ENCODE results near the gene TFCP2L1. TPM values are rescaled to one million over a fixed set of nuclear protein-coding genes. Genes with fewer than 3 reads are reported as not detected.
"Not testable (repeated sequence)": the region's sequence is repeated elsewhere in the genome, so short reads cannot be mapped to it uniquely, and the experiment has no call there.

TFCP2L1 gene
- total and polyA plus RNA-seq, 8 donors: 2.0 to 7.7 (median 4.5) TPM

DNA sequence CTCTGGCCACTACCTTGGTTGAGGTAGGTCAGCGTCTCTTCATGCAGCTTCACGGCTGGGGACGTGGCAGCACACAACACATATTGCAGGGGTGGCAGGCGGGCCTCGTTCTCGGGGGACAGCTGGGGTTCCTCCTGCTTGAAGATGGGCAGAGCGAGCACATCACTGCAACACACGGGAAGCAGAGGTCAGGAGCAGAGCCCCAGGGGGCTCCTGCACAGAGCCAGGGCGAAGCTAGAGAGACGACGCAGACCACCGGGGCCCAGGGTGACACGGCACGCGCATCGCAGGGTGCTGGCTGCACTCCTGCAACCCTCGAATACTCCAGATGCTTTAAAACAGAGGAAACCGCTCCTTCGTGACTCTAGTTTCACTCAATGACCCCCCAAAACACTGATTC is 3.9 kb downstream of the TFCP2L1 start:
- Histone ChIP-seq H3K27me3 (no peaks in the 10 kb centered on the region), H3K4me3 (no peak overlapping the region), H3K9me3 (no peaks in the 10 kb centered on the region), H3K27ac (no peak overlapping the region), H3K4me1 (peaks cover 0 to 13% (median 11%) of the 10 kb centered on the region in 3 donors), H3K36me3 (no peaks in the 10 kb centered on the region)
- TF ChIP-seq, protein P1, sequence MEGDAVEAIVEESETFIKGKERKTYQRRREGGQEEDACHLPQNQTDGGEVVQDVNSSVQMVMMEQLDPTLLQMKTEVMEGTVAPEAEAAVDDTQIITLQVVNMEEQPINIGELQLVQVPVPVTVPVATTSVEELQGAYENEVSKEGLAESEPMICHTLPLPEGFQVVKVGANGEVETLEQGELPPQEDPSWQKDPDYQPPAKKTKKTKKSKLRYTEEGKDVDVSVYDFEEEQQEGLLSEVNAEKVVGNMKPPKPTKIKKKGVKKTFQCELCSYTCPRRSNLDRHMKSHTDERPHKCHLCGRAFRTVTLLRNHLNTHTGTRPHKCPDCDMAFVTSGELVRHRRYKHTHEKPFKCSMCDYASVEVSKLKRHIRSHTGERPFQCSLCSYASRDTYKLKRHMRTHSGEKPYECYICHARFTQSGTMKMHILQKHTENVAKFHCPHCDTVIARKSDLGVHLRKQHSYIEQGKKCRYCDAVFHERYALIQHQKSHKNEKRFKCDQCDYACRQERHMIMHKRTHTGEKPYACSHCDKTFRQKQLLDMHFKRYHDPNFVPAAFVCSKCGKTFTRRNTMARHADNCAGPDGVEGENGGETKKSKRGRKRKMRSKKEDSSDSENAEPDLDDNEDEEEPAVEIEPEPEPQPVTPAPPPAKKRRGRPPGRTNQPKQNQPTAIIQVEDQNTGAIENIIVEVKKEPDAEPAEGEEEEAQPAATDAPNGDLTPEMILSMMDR (IDR thresholded peaks at IDR 0.05): no peak
- FAIRE-seq: no peak
- DNase-seq: peak in 1 of 6 donors; percentile 46
- no peak for ATAC-seq
- WGBS, 2 donors: 92 to 93% methylated on average over 19 of the region's 19 CpGs
- intact Hi-C loops (cut with DNase I): no loop called here

DNA sequence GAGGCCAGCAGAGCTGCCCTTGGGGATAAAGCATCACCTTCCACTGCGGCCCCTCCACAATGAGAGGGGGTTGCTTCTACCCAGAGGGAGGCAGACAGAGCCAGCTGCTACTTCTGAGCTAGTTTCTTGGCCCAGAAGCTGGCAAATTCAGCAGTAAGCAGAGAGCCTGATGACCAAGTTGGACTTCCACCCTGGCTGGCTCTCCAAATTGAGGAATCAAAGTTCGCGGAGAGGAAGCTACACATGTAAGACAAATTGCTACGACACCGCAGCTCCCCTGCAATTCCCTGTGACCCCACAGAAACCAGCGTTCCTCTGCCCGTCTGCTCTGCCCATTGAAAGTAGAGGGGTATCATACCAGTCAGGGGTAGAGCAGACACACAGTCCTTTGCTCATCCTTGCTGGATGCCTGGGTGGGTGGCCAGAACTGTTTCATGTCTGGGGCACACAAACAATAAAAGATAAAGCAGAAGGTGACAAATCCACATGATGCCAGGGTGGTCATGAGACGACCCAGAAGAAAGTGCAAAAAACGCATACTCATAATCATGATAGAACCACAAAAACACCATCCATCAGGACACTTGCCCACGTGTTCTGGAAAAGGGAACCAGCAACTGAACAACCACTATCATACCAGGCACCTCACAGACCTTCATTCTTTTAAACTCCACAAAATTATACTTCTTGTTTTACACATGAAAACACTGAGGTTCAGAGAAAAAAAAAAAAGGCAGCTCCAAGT is 5.4 kb downstream of the TFCP2L1 start:
- 85 to 94% methylated on average over 10 of the region's 10 CpGs for WGBS, 2 donors
- FAIRE-seq (no peak), ATAC-seq (no peak)

DNA sequence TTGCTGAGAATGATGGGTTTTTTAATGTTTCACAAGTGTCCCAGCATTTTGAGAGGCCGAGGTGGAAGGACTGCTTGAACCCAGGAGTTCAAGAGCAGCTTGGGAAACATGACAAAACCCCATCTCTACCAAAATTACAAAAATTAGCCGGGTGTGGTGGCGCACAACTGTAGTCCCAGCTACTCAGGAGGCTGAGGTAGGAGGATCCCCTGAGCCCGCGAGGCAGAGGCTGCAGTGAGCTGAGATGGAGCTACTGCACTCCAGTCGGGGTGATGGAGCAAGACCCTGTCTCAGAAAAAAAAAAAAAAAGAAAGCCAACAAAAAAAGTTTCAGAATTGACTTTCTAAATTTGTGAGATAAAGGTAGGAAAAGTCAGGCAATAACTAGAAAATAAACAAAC is 8.7 kb downstream of the TFCP2L1 start:
- H3K27ac ChIP-seq: no peak overlapping the region
- no peak for FAIRE-seq
- intact Hi-C loops (cut with DNase I): no loop called here
- peak in 1 of 6 donors; percentile 15 for DNase-seq
- no peak for ATAC-seq
- TF ChIP-seq, protein P1 (IDR thresholded peaks at IDR 0.05): no peak
- no peaks in the 10 kb centered on the region for H3K36me3 ChIP-seq
- H3K4me1 ChIP-seq: peaks cover 0 to 7% (median 0%) of the 10 kb centered on the region in 3 donors
- no peak overlapping the region for H3K4me3 ChIP-seq
- H3K9me3 ChIP-seq: no peaks in the 10 kb centered on the region
- 95 to 99% methylated on average over 6 of the region's 6 CpGs for WGBS, 2 donors
- H3K27me3 ChIP-seq: no peaks in the 10 kb centered on the region

More for the DNA sequence above, 5.4 kb downstream of the TFCP2L1 start:
- intact Hi-C loops (cut with DNase I): no loop called here
- peaks cover 0 to 13% (median 11%) of the 10 kb centered on the region in 3 donors for H3K4me1 ChIP-seq
- no peaks in the 10 kb centered on the region for H3K9me3 ChIP-seq
- no peaks in the 10 kb centered on the region for H3K36me3 ChIP-seq
- TF ChIP-seq, protein P1 (IDR thresholded peaks at IDR 0.05): no peak
- peak in 1 of 6 donors; percentile 12 for DNase-seq
- no peak overlapping the region for H3K4me3 ChIP-seq
- H3K27me3 ChIP-seq: no peaks in the 10 kb centered on the region
- no peak overlapping the region for H3K27ac ChIP-seq

DNA sequence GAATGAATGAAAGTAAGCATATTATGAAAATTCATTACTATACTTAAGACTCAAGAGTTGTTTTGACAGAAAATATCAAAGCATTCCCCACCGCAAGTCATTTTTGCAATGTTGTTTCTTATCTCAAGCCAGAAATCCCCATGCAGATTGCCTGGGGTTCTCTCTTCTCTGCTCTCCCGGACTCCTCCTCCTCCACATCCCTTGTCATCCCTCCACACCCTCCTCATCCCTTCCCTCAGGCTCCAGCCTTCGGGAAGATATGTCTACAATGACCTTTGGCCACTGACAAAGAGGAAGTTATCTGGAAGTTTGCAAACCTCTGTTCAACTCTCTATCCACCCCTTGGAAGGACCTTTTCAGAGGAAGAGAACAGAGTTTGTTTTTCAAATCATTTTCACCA is 11.9 kb downstream of the TFCP2L1 start:
- H3K36me3 ChIP-seq: no peaks in the 10 kb centered on the region
- H3K9me3 ChIP-seq: no peaks in the 10 kb centered on the region
- intact Hi-C loops (cut with DNase I): no loop called here
- no peak overlapping the region for H3K4me3 ChIP-seq
- no peak overlapping the region for H3K27ac ChIP-seq
- ATAC-seq (no peak), FAIRE-seq (no peak), DNase-seq (peak in 1 of 6 donors; percentile 6)
- WGBS, 2 donors: 67 to 68% methylated on average over 3 of the region's 3 CpGs
- peaks cover 0 to 12% (median 4%) of the 10 kb centered on the region in 3 donors for H3K4me1 ChIP-seq
- TF ChIP-seq, protein P1 (IDR thresholded peaks at IDR 0.05): no peak
- no peaks in the 10 kb centered on the region for H3K27me3 ChIP-seq

DNA sequence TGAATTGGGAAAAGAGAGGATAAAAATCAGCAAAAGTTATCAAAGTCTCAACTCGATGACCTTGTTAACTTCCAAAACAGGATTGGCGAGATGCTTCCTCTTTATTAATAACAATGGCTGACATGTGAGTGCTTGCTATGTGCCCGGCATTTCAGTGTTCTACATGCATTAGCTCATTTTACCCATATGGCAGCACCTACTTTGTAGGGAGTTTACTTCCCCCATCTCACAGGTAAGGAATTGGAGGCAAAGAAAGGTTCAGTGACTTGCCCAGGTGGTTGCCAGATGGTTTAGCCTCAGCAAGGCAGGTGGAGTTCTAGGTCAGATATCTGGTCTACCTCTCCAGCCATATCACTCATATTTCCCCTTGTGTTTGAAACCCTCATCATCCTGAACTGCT is 12.4 kb downstream of the TFCP2L1 start:
- intact Hi-C loops (cut with DNase I): no loop called here
- no peak overlapping the region for H3K27ac ChIP-seq
- H3K9me3 ChIP-seq: no peaks in the 10 kb centered on the region
- peaks cover 0 to 12% (median 4%) of the 10 kb centered on the region in 3 donors for H3K4me1 ChIP-seq
- ATAC-seq (no peak), DNase-seq (peak in 1 of 6 donors; percentile 0), FAIRE-seq (no peak)
- H3K27me3 ChIP-seq: no peaks in the 10 kb centered on the region
- no peak overlapping the region for H3K4me3 ChIP-seq
- no peaks in the 10 kb centered on the region for H3K36me3 ChIP-seq
- TF ChIP-seq, protein P1 (IDR thresholded peaks at IDR 0.05): no peak
- 73 to 75% methylated on average over 3 of the region's 3 CpGs for WGBS, 2 donors

DNA sequence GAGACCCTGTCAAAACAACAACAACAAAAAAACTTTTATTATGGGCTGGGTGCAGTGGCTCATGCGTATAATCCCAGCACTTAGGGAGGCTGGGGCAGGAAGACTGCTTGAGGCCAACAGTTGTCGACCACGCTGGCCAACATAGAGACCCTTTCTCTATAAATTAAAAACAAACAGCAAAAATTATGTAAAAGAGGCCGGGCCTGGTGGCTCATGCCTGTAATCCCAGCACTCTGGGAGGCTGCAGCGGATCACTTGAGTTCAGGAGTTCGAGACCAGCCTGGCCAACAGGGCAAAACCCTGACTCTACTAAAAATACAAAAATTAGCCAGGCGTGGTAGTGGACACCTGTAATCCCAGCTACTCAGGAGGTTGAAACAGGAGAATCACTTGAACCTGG is 15.6 kb downstream of the TFCP2L1 start:
- peaks cover 0 to 12% (median 4%) of the 10 kb centered on the region in 3 donors for H3K4me1 ChIP-seq
- H3K4me3 ChIP-seq; H3K9me3 ChIP-seq; H3K27ac ChIP-seq; H3K27me3 ChIP-seq; H3K36me3 ChIP-seq; FAIRE-seq; ATAC-seq; intact Hi-C loops (cut with DNase I): not testable (repeated sequence)
- peak in 1 of 6 donors; percentile 6 for DNase-seq
- 95 to 100% methylated on average over 7 of the region's 7 CpGs for WGBS, 2 donors

All from pancreas (tissue), 10 donors.